ENCODE measurements around the gene CACNA1C.

The CACNA1C gene

DNA sequence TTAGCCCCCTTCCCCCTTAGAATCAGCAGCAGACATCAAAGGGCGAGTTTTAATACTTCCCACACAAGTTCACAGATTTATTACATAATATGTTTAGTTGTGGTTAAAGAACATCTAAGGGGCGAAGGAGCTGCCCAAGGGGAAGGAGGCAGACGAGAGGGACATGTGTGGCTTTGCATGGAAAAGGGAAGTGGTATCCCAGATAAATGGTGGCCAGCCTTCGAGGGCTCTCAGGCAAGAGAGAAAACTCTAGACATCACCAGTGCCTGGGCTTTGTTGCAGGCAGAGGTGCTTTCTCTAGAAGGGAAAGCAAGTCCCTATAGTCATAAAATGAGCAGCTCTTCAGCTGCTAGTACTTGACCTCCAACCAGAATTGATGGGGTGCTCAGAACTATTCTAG, 121.2 kb downstream of the CACNA1C start:
- no peak for DNase-seq

DNA sequence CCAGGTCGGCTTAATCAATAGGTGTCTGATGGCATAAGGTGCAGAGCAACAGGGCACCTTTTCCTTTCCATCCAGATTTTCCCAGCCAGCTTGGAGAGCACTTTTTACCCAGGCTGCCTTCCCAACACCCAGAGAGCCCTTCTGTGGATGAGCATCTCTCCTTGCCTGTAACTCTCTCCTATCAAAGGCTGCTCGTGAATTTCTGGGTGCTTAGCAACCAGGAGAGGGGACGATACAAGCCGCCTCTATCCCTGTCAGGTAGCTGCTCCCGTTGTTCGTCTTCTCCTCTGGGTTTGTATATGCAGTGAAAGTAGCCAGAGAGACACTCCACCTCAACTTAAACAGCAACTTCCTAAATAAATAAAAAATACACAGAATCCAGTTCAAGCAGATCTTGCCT, 124.2 kb downstream of the CACNA1C start:
- no peak for DNase-seq

DNA sequence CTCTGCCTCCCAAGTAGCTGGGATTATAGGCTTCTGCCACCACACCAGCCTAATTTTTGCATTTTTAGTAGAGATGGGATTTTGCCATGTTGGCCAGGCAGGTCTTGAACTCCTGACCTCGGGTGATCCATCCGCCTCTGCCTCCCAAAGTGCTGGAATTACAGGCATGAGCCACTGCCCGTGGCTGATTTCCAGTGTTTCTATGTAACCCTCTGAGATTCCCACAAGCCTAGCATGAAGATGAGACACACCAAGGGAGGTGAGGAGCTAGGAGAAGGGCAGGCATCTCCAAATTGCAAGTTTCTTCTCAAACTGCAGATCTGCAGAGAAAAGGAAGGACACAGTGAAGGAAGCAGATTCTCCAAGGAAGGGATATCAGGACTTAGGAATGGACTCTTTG, 125.0 kb downstream of the CACNA1C start:
- no peak for DNase-seq

DNA sequence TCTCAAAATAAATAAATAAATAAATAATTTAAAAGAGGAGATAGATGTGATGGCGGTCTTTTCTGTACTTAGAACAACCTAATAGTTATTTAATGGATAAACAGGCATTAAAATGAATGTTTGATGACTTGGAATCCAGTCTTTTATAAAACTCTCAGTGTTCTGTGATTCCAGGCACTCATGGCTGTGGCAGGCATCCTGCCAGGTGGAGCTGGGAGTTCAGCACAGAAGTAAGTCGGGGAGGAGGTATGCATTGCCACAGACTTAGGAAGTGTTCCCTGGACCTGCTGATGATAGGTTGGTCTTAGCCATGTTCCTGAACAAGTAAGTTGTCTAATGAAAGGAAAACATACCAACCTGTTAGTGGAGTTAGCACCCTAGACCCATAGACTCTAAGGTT, 126.3 kb downstream of the CACNA1C start:
- DNase-seq = no peak

DNA sequence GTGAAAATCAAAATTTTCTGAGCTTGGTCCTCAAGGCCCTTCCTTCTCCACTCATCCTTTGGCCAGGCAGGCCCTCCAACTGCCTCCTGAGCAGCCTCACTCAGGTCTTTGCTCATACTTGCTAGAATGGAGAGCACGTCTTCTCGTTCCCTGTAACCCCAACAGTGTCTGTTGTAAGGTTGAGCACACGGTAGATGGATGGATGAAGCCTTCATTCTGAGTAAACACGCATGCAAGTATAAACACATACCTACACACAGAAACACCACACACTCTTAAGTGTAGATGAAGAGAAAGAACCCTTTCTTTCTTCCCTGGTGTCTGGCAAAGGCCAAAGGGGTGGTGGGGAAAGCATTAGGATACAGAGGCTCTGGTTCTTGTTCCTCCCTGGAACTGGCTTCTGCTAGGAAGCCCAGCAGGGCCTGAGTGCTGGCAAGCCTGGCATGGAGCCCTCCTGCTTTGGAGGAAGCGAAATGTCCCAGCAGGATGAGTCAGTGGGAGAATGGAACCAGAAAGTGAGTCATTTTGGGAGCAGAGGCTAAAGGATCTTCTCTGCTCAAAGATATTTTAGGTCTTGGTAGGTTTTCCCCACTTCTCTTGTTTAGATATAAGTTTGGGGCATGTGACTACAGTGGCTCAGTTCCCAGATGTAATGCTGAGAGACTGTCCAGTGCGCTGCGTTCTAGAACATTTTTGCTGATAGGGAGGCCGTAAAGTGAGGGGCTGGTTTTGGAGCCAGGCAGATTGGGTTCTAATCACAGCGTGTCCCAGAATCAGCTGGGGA, 127.4 kb downstream of the CACNA1C start:
- no peak for DNase-seq

DNA sequence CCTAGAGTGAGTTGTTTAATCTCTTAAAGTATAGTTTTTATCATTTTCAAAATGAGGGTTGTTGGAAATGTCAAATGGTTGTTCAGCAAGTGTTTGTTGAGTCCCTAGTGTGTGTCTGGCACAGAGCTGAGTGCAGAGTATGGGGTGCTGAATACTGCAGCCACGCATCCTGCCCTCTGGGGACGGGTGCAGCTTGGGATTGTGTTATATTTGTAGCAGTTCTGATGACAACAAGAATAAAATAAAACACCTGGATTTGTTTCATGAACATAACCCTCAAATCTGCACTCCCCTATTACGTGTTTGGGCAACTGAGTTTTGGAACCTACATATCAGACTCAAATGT, 127.9 kb downstream of the CACNA1C start:
- DNase-seq = no peak

DNA sequence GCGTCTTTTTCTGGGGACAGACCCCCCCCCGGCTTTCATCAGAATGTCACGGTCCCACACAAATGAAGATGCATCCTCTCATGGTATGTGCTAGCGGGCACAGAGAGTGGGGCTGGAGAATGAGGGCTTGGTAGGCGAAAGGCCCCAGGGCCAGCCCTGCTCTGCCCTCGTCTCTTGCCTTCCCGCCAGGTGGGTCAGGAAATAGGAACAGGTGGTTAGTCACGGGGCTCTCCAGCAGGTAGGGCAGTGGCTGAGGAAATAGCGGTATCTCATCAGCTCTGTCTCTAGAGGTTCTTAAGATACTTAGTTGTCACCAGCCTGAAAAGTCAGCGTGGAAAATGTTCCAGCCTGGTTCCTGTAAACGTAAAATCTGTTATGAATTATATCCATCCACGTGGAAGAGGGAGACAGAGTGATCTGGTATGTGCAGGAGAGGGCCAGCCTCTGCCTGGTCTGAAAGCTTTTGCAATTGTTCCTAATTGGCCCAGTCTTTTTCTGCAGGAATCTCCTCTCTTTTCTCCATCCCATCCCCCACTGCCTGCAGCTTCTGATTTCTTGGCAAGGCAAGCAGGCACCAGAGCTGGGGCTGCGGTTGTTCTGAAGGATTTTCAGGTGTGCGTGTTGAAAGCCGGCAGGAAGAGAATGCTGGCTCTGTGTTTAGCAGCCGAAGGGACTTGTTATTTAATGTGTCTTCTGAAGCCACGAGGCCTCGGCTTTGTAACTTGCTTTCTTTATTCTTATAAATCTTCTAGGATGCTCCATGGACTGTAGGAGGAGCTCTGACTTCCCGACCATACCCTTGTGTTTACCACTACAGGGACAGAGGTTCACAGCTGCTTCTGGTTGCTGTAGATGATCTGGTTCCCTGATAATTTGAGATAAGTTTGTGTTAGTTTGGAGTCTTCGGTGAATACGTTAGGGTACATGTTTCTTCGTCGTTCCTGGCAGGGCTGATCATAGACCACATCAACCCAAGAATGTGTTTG, 131.1 kb downstream of the CACNA1C start:
- no peak for DNase-seq

DNA sequence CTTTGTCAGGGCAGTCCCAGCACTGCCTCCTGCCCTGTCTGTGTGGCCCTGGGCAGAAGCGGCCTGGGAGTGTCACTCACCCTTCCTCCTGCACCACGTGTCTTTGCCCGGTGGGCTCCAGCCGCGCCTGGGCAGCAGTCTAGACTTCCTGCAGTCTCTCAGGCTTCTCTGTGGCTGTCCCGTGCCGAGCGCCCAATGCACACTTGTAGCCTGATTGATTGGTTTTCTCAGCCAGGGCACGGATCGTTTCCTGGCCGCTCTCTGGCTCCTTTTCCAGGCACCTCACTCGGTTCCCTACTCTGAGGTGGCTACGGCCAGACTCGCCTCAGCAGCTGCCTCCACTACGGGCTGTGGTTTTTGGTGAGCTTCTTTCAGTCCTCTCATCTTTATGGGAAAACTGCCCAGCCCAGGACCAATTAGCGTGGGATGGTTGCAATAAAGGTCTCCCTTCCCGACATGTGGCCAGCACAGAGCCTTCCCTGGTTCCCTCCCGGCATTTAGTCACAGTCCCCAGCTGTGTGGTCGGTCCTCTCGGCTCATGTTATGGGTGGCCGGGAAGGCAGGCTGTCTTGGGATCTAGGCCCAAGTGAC, 133.1 kb downstream of the CACNA1C start:
- no peak for DNase-seq

DNA sequence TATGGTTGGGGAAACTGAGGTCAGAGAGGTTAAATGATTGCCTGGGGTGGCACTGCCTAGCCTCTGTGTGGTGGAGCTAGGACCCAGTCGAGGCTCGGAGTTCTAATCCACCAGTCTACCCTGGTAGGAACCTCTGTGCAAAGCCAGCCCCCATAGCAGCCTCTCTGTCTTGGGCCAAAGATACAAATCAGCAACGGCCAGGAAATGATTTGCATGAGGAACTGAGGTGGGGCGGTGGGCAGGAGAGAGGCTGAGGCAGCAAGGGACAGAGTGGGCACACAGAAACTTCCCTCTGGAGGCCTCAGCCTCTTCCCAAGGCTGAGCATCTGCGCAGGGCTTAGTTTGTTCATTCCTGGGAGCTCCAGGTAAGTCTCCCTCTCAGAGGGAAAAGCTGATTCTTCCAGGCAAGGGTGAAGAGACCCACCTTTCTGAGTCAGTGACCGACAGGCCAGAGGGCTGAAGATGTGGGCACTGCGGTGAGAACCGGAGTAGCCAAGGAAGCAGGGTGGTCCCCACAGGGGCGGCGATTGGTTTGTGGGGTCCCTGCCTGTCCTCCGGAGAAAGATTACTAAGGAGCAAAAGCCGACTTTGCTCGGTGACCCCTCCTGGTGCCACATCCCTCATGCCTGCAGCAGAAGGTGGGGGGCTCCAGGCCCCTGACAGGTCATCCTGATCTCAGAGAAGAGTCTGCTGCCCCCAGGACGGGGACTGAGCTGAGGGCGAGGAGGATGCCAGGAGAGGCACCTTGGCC, 134.6 kb downstream of the CACNA1C start:
- DNase-seq = no peak

DNA sequence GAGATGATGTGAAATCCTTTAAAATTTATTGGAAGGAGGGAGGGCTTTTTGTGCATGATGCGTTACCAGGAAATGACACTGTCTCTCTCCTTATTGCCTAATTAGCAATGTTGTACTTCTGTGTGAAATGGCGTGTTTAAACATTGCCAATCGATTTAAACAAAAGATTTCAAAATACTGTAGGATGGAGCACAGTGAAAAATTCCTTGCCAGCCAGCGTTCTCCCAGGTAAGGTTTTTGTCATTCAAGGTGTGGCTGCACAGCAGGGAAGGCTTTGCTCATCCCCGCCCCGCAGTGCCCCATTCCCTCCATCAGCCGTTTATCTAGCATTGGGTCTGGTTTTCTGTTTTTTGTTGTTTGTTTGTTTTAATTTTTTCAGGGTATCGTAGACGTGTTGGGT, 137.3 kb downstream of the CACNA1C start:
- no peak for DNase-seq

DNA sequence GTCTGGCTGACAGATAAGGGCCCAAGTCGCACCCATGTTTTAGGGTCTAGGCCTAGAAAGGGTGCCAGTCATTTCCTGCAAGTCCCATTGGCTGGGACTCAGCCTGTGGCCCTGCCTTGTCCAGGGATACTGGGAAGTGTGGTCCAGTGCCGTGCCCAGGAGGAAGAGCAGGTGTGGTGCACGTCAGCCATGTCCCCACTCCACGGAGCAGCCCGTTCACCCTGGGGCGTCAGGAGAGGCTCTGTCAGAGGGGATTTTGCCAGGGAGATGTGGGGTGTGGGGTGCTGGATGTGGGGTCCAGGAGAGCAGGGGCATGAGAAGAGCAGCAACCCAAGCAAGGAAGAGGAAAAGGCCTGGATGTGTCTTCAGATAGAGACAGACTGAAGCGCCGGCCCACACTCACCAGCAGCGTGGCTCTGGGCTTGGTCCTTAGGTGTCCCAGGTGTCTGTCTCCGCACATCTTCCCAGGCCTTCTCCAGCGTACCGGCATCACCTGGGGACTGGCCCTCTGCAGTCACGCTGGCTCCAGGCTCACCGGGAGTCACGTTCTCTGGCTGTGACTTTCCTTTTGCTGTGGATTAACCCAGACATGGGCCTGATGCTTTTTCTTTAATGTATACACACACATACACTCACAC, 138.2 kb downstream of the CACNA1C start:
- no peak for DNase-seq

DNA sequence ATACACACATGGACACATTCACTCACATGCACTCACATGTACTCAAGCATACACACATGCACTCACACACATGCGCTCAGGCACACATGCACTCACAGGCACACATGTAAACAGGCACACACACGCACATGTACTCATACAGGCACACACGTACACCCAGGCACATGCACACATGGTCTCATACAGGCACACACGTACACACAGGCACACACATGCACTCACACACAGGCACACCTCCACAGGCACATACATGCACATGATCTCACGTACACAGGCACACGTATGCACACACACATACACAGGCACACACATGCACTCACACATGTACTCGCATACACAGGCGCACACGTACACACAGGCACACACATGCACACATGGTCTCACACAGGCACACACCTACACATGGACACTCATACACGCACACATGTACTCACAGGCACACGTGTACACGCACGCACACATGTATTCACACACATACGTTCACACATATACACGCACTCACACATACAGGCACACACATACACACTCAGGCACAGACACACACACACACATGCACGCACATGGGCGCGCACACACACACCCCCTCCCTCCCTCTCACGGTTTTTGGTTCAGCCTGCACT, 138.9 kb downstream of the CACNA1C start:
- DNase-seq = no peak

DNA sequence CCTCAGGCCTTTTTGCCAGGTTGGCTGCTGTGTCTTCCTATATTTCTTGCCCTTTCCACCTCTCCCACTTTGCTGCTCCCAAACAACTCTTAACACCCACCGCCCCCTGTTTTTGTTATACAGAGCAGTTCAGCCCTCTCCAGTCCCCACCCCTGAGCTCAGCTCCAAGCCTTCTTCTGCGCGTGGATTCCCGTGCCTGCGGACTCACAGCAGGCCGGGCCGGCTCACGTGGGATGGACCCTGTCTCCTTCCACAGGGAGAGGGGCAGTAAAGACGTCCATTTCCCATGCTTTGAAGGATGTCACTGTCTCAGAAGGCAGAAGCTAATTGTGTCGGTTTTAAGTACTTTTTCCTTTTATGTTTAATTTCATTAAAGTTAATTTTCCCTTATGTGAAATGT, 139.4 kb downstream of the CACNA1C start:
- no peak for DNase-seq

DNA sequence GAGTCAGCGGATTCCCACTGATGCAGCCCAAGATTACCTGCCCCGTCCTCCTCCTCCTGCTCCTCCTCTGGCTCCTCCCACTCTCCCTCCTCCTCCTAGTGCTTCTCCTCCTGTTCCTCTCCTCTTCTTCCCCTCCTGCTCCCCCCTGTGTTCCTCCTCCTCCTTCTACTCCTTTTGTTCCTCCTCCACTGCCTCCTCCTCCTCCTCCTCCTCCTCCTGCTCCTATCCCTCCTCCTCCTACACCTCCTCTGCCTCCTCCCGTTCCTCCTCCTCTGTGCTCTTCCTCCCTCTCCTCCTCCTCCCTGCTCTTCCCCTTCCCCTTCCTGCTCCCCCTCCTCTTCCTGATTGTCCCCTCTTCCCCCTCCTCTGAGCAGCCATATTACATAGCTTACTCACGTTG, 141.3 kb downstream of the CACNA1C start:
- no peak for DNase-seq

DNA sequence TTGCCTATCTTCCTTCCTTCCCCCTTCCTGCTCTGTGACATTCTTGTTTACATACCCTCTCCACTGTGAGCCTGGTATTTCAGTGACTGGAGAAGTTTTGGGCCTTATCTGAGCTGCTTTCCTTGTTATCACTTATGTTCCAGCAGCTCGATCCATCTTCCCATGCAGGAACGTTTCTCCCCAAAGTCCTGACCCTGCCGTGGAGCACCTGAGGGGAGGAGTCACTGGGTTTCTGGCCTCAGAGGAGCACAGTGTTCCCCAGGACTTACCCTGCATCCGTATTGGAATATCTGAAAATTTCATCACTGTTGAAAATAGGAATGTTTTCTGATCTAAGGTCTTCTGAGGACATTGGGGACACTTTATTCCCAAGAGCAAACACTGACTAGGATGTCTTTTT, 141.8 kb downstream of the CACNA1C start:
- DNase-seq = no peak

DNA sequence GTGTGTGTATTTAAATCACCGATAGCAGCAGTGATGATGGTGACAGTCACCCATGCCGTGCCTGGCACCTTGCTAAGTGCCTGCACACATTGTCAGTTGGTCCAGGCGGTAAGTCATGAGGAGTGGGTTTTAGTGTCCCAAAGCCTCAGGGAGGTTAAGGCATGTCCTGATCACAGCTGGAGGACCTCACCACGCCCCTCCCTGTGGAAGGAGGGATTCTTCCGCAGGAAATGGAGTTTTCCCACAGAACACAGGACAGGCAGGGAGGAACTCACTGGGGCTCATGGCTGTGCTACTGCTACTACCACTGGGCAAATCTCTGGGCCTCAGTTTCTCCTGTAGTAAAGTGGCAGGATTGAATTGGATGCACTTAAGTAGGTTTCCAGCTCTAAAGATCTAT, 142.3 kb downstream of the CACNA1C start:
- DNase-seq = no peak

DNA sequence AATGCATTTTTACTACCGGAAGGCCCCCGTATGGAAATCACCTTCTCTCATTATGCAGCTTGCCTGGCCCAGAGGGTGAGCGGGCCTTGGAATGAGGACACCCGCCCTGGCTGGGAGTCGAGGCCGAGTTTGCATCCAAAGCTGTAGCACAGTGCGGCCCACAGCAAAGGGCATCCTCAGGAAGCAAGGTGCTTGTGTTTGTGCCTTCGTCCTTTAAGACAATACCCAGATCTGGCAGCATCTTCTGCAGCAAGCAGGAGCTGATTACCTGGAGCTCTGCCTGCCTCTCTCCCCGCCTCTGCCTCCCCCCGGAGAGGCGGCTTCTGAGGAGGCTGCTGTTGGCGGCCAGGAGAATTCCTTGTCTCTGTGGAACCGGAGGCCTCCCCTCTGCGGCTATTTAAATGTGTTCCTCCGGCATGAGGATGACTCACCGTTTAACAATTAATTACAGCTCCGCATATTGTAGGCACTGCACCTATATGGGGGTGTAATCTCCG, 145.3 kb downstream of the CACNA1C start:
- no peak for DNase-seq

DNA sequence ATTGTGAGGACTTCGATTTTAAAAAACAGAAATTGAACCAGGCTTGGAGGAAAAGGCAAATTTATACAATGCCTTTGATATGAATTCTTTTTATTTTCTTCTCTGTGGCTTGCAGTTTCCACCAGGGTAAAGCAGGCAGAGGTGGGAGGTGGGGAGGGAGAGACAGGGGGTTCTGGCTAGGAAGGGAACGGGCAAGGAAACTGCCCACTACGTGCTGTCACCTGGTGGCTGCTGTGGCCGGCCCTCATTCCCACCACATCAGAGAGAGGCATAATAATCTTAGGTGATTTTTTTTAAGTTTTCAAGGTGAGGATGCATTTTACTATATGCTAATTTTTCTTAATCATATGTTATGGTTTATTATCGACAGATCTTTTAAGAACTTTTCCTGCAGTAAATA, 145.8 kb downstream of the CACNA1C start:
- DNase-seq = no peak

DNA sequence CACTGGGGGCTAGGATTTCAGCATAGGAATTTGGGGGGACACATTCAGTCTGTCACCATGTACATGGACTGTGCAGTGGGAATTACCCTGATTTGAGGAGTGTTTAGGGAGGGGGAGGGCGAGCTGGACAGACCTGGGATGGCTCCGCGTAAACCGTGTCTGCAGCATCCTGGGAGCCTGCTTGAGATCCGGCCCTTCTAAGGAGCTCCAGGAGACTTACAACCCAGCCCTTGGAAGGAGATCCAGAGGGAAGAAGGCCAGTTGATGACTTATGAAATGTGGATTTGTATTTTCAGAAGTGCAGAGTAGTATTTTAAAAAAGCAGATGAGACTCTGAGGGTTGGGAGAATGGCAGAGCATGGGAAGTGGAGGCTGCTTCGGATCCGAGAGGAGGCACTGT, 153.2 kb downstream of the CACNA1C start:
- DNase-seq = no peak

DNA sequence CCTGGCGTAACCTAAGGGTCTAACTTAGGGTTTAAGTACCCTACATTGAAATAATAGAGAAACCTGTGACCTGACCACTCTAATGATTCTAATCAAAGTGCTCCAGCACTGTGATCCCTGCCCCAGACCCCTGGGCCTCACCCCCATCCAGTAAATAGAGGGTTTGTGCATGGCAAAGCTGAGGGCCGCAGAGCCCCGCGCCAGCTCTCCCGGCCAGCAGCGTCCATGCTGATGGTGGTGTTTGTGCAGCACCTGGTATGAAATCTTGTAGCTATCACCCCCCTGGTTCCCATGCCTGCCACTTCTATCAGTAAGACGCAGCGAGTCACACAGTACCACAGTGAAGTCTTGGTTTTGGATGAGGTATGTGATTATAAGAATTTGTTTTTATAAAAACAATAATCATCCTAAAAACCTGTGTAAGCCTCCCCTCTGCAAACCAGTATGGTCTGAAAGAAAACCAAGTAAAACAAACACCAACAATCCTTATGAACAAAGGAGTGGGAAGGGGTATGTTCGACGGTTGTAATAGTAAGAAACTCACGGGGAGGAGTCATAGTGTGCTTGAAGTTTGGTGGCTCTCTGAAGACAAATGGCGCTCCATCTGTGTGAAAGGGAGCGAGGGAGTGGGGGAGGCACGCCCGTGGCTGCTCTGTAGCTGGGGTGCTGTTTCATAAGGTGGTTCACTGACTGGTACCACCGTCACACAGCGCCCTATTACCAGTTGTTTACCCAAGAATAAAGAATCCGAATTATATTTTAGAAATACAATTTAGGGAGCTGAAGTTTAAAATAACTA, 156.2 kb downstream of the CACNA1C start:
- DNase-seq = no peak

DNA sequence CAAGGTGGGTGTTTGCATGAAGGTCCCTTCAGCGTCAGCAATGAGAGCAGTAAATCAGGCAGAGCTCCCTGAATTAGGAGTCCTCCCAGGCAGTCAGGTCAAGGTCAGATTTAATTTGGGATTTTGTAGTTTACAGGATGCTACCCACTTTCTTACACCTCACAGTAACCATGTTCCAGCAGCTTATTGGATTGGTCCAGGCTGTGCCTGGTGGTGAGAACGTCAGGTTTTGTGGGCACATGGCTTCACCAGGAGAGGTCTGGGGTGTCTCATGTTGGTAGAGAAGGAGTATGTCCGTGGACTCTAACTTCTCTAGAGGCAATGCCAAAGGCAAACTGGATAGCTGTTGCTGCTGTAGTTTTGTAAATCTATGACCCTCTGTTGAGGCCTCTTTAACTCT, 158.3 kb downstream of the CACNA1C start:
- DNase-seq = no peak
